HUES48 (cell line): Measurements from ENCODE around the gene CCNI.

Experiments used
- H3K27ac ChIP-seq: one replicate; pipeline ENCODE4 v1.7.0; 2013; ENCODE audit warnings: low read depth, low read length, inconsistent platforms
- H3K27me3 ChIP-seq: 2 replicates; pipeline ENCODE4 v1.6.1; 2013; ENCODE audit warnings: mild to moderate bottlenecking, low read length; ENCODE audit not compliant: control insufficient read depth, insufficient read depth
- H3K36me3 ChIP-seq: 2 replicates; pipeline ENCODE4 v1.6.1; 2013; ENCODE audit warnings: low read length; ENCODE audit not compliant: control insufficient read depth, insufficient read depth
- H3K4me1 ChIP-seq: 2 replicates; pipeline ENCODE4 v1.6.1; 2013; ENCODE audit warnings: mild to moderate bottlenecking, low read length; ENCODE audit not compliant: control insufficient read depth, insufficient read depth
- H3K4me3 ChIP-seq: 2 replicates; pipeline ENCODE4 v1.5.1; 2013; ENCODE audit warnings: mild to moderate bottlenecking, low read depth, low read length
- H3K9ac ChIP-seq: 2 replicates; pipeline ENCODE4 v1.6.1; 2013; ENCODE audit warnings: mild to moderate bottlenecking, low read depth, low read length, moderate library complexity
- H3K9me3 ChIP-seq: 2 replicates; pipeline ENCODE4 v1.6.1; 2013; ENCODE audit warnings: low read length; ENCODE audit not compliant: control insufficient read depth, insufficient read depth

CCNI gene

DNA sequence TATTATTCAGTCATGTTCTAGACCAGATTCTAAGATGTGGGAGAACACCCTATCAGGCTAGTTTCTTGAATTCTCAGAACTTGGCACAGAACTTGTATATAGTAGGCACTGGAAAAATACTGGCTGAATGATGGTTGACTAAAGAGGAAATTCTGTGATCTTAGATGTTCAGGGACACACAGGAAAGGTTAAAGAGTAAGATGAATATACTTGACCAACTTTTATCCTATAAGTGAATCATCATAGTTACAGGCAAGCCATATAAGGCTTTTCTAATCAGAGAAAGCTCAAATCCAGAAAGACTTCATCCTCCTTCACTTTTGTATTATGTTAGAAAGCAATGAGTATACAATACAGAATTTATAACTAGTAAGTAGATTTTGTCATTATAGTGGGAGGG lies 72.4 kb downstream of the CCNI start:
- Histone ChIP-seq H3K9me3 (no peaks in the 10 kb centered on the region), H3K4me1 (peaks cover 56% of the 10 kb centered on the region), H3K36me3 (peaks cover 26% of the 10 kb centered on the region), H3K9ac (no peak overlapping the region), H3K27me3 (no peaks in the 10 kb centered on the region), H3K4me3 (no peak overlapping the region), H3K27ac (no peak overlapping the region)

GRCh38 chr4:77002321-77003107 lies 73.3 kb downstream of the CCNI start:
- H3K9me3 ChIP-seq, result no peaks in the 10 kb centered on the region
- peaks cover 54% of the 10 kb centered on the region for H3K4me1 ChIP-seq
- peak overlapping the region; percentile 87 for H3K27ac ChIP-seq
- no peak overlapping the region; the same call in 1 of the 2 replicates for H3K4me3 ChIP-seq
- H3K9ac ChIP-seq, result no peak overlapping the region
- H3K36me3 ChIP-seq, result peaks cover 30% of the 10 kb centered on the region
- H3K27me3 ChIP-seq, result no peaks in the 10 kb centered on the region

DNA sequence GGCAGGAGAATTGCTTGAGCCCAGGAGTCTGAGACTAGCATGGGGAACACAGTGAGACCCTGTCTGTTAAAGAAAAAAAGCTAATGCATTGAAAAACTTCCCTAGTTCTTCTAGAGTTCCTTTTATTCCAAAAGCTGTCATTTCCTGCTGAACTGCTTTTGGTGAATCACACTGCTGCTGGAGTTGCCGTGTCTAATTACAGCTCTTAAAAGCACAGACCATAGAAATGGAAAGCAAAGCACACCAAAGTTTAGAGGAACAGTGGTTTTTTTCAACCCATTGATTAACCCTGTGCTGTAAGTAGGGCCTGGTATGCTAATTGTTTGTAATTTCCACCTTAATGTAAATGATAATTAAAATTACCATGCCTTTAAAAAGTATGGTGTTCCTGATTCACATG lies 73.9 kb downstream of the CCNI start:
- Histone ChIP-seq H3K4me1 (peaks cover 54% of the 10 kb centered on the region), H3K4me3 (no peak overlapping the region; the same call in 1 of the 2 replicates), H3K27me3 (no peaks in the 10 kb centered on the region), H3K9ac (no peak overlapping the region), H3K36me3 (peaks cover 33% of the 10 kb centered on the region), H3K9me3 (no peaks in the 10 kb centered on the region), H3K27ac (peak overlapping the region; percentile 87)

DNA sequence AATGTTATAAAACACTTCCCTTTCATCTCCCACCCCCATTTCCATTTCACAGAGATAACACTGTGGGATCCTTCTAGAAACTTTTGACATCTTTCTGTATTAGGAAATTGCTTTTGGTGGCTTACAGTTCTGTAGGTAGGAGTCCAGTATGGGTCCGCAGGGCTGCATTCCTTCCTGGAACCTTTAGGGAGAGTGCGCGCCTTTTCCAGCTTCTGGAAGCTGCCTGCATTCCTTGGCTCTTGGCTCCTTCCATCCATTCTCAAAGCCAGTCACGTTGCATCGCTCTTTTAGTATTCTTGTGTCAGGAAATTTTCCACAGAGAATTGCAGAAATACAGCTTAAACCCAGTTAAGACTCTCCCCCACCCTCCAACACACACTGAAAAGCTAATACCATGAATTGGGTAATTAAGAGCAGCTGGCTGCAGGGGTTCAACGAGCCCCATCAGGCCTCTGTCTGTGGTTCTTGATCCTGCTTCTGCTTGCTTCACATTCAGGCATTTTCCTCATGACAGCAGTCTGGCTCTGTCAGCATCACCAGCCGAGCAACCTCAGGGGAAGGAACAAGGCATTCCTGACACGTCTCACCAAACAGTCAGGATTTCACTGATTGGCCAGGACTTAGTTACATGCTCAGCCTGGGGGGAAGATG lies 77.4 kb downstream of the CCNI start:
- H3K9me3 ChIP-seq, result no peaks in the 10 kb centered on the region
- H3K27ac ChIP-seq, result no peak overlapping the region
- H3K9ac ChIP-seq, result no peak overlapping the region
- peaks cover 16% of the 10 kb centered on the region; the same call in 1 of the 2 replicates for H3K36me3 ChIP-seq
- H3K4me3 ChIP-seq, result no peak overlapping the region
- peaks cover 52% of the 10 kb centered on the region for H3K4me1 ChIP-seq
- H3K27me3 ChIP-seq, result no peaks in the 10 kb centered on the region

DNA sequence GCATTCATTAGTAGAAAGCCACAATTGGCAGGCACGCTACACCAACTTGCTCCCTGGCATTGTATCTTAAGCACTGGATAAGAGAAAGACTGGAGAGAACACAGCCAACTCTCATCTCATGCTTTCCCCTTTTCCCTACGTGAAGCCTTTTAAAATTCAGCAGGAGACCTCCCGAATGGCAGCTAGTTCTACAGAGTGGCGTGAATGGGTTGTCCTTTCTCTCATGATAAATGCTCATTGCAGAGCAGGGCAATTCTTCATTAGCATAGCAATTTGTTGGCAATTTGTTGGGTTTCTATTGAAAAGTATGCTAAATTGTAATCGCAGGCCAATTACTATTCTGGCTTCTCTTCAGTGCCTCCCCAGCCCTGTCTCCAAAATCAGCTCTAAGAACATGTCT lies 78.3 kb downstream of the CCNI start:
- Histone ChIP-seq H3K4me1 (peaks cover 45% of the 10 kb centered on the region), H3K36me3 (peaks cover 15% of the 10 kb centered on the region; the same call in 1 of the 2 replicates), H3K27me3 (no peaks in the 10 kb centered on the region), H3K27ac (peak overlapping the region; percentile 22), H3K9me3 (no peaks in the 10 kb centered on the region), H3K9ac (no peak overlapping the region), H3K4me3 (no peak overlapping the region)
